BE2C (cell line): ENCODE measurements around the gene CLSTN2.

Experiments
- DNase-seq: peaks from one replicate; pipeline ENCODE4 v3.0.0-alpha.2; 2020
- H3K27me3 ChIP-seq: fragments of 250-450 bp; sonication (Bioruptor Pico); 2 replicates; pipeline ENCODE4 v1.5.1; 2020; ENCODE audit warnings: mild to moderate bottlenecking
- H3K36me3 ChIP-seq: fragments of 250-450 bp; sonication (Bioruptor Pico); 2 replicates; pipeline ENCODE4 v1.5.1; 2020; ENCODE audit warnings: mild to moderate bottlenecking
- H3K4me1 ChIP-seq: fragments of 250-450 bp; sonication (Bioruptor Pico); 2 replicates; pipeline ENCODE4 v1.5.1; 2020
- H3K4me3 ChIP-seq: 2 replicates; pipeline ENCODE4 v1.5.1; 2011; ENCODE audit warnings: low read depth, low read length
- H3K9me3 ChIP-seq: fragments of 250-450 bp; sonication (Bioruptor Pico); 2 replicates; pipeline ENCODE4 v1.5.1; 2020
- TF ChIP-seq, protein P1 (sequence below): IDR thresholded peaks from 2 replicates; pipeline ENCODE4 v1.5.1; 2012; ENCODE audit warnings: mild to moderate bottlenecking, low read depth, low read length

Gene CLSTN2

DNA sequence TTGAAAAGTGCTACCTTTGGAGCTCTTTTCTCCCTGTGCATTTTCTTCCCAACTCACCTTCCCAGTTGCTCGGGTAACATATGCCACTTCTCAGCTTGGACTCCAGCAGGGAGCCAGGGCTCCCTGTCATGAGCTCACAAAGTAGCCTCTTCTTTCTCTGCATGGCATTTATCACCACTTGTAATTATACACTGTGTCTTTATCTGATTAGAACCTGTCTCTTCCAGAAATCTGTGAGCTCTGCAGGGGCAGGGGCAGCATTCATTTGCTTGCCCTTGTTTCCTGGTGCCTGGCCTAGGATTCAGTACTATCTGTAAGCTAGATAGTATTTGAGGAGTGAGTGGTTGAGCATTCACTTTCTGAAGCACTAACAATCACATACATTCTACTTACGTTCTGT is 100.9 kb downstream of the CLSTN2 start:
- Histone ChIP-seq H3K9me3 (no peaks in the 10 kb centered on the region), H3K4me3 (no peak overlapping the region), H3K36me3 (no peaks in the 10 kb centered on the region), H3K4me1 (peaks cover 7% of the 10 kb centered on the region), H3K27me3 (no peaks in the 10 kb centered on the region)
- no peak for DNase-seq
- TF ChIP-seq, protein P1, sequence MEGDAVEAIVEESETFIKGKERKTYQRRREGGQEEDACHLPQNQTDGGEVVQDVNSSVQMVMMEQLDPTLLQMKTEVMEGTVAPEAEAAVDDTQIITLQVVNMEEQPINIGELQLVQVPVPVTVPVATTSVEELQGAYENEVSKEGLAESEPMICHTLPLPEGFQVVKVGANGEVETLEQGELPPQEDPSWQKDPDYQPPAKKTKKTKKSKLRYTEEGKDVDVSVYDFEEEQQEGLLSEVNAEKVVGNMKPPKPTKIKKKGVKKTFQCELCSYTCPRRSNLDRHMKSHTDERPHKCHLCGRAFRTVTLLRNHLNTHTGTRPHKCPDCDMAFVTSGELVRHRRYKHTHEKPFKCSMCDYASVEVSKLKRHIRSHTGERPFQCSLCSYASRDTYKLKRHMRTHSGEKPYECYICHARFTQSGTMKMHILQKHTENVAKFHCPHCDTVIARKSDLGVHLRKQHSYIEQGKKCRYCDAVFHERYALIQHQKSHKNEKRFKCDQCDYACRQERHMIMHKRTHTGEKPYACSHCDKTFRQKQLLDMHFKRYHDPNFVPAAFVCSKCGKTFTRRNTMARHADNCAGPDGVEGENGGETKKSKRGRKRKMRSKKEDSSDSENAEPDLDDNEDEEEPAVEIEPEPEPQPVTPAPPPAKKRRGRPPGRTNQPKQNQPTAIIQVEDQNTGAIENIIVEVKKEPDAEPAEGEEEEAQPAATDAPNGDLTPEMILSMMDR = no peak

DNA sequence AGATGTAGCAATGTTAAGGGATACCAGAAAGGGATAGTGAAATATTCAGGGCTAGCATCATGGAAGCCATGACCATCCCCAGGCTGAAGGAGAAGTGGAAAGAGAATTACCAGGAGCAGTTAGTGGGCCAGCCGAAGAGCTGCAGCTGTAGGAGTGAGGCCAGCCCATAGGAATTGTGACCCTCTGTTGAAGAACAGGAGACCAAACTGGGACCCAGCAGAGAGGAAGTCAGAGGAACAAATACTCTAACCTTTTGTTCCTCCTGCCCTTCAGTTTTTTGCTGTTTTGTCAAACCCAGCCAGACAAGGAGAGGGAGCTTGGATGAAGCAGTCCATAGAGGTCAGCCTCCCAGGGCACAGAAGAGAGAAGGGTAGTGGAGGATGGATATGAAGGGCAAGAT is 115.4 kb downstream of the CLSTN2 start:
- Histone ChIP-seq H3K36me3 (no peaks in the 10 kb centered on the region), H3K4me3 (no peak overlapping the region), H3K27me3 (no peaks in the 10 kb centered on the region), H3K4me1 (peaks cover 11% of the 10 kb centered on the region), H3K9me3 (no peaks in the 10 kb centered on the region)
- no peak for DNase-seq
- TF ChIP-seq, protein P1 = no peak

DNA sequence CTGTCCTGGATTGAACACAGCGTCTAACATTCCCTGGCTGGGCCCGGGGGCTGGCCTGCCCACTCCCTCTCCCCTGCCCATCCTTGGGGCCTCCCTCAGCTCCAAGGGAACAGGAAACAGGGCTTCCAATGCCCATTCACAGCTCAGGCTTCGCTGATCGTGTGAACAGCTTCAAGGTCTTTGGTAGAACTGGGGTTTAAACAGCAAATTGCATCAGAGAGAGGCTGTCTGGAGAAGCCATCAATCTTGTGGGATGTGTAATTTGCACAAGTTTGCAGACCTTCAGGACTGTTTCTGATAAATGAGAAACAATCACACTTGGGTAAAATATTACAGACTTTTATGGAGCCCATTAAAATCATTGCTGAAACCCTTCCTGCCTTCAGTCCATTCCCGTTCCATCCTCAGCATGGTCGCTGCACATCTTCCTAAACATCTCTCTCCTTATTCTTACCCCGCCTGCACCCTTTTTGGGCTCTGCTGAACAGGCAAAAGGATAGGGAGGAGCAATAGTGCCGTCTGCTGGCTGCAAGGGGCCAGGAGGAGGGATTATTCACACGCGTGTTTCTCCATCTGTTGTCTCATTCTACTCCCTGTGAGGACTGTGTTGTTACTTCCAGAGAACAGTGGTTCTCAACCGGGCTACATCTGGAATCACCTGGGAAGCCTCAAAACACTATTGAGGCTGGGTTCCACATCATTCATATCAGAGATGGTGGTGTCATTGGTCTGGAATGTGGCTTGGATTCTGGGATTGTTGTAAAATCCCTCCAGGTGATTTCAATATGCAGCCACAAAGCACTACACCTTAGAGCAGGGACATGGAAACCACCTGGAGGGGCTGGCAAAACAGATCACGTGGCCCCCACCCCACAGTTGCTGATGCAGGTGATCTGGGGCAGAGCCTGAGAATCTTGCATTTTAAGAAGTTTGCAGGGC is 116.3 kb downstream of the CLSTN2 start:
- Histone ChIP-seq H3K27me3 (no peaks in the 10 kb centered on the region), H3K9me3 (no peaks in the 10 kb centered on the region), H3K36me3 (no peaks in the 10 kb centered on the region), H3K4me3 (no peak overlapping the region), H3K4me1 (peaks cover 11% of the 10 kb centered on the region)
- TF ChIP-seq, protein P1 = peak; percentile 98
- DNase-seq = peak; percentile 74

DNA sequence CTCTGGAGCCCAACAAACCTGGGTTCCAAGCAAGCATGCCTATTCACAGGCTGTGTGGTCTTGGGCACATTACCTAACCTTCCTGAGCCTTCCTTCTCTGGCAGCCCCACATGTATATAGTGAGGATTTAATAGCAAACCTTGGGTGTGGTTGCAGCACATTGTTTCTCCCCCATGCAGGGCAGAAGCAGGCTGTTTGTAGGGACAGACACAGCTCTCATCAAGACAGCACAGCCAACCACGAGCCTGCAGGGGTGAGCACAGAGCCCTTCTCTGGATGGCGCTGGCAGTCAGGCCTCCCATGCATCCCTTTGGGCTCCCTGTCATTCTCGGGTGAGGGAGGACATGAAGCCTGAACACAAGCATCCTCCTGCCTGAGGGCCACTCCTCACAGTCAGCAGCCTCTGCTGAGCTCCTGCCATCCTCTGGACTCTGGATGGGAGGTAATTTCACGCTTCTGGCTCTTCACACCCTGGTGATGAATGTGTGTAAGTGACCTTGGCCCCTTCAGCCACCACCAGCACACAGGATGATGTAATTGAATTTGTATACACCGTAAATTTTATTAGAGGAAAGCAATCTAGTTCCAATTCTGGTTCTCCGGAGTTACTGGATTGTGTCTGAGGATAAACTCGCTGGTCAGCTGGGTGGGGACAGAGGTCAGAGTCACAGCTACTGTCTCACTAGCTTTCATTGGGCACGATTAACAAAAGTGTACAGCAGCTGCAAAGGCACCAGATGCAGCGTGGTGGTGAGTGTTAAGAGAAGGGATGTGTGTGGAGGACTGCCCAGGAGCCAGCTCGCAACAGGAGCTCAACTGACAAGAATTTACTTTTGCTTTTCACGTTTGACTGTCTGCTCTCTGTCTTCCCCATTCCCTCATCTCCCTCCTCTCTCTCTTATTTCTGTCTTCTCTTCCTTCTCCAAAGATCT is 118.1 kb downstream of the CLSTN2 start:
- TF ChIP-seq, protein P1 = 0 out of 2 replicates have a peak, but pooled peaks have one; percentile 5
- Histone ChIP-seq H3K9me3 (no peaks in the 10 kb centered on the region), H3K27me3 (no peaks in the 10 kb centered on the region), H3K36me3 (no peaks in the 10 kb centered on the region), H3K4me3 (no peak overlapping the region), H3K4me1 (peaks cover 11% of the 10 kb centered on the region)
- peak; percentile 38 for DNase-seq

DNA sequence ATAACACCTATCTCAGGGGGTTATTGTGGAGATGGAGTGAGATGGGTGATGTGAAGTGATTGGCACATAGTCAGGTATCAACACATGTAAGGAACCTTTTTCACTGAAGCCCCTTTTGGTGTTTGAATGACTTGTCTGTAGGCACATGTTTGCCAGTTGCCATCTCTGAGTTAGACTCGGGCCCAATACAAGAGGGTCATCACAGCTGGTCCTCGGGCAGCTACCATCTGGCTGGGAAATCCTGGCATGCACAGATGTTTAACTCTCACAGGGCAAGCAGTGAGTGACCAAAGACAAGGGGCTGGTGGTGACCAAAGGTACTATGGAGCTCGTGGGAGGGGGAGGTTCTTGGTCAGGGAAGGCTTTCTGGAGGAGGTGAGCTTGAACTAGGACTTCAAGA is 118.8 kb downstream of the CLSTN2 start:
- no peaks in the 10 kb centered on the region for H3K9me3 ChIP-seq
- no peak for DNase-seq
- peaks cover 11% of the 10 kb centered on the region for H3K4me1 ChIP-seq
- no peak overlapping the region for H3K4me3 ChIP-seq
- TF ChIP-seq, protein P1 = no peak
- H3K27me3 ChIP-seq = no peaks in the 10 kb centered on the region
- H3K36me3 ChIP-seq = no peaks in the 10 kb centered on the region
